Measurements from ENCODE around the gene FAM177B. TPM values are rescaled to one million over a fixed set of nuclear protein-coding genes. Genes with fewer than 3 reads are reported as not detected.

Gene FAM177B
- total and polyA plus RNA-seq, 8 donors, result 0.28 to 1.2 (median 0.49) TPM; not detected in 2

DNA sequence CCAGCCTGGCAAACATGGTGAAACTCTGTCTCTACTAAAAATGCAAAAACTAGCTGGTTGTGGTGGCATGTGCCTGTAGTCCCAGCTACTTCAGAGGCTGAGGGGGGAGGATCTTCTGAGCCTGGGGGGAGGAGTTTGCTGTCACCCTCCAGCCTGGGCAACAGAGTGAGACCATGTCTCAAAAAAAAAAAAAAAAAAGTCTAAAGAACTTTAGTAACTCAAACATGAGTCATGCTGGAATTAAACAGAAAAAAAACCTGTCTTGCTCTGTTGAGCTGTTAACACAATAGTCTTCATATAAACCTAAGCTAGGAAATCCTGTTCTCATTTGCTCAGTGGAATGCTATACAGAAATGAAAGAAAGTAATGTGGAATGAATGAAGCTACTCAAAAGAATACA lies 61.1 kb downstream of the FAM177B start:
- ATAC-seq (peak; percentile 78), DNase-seq (no peak)
- no peaks in the 10 kb centered on the region for H3K9me3 ChIP-seq
- TF ChIP-seq, protein P1, sequence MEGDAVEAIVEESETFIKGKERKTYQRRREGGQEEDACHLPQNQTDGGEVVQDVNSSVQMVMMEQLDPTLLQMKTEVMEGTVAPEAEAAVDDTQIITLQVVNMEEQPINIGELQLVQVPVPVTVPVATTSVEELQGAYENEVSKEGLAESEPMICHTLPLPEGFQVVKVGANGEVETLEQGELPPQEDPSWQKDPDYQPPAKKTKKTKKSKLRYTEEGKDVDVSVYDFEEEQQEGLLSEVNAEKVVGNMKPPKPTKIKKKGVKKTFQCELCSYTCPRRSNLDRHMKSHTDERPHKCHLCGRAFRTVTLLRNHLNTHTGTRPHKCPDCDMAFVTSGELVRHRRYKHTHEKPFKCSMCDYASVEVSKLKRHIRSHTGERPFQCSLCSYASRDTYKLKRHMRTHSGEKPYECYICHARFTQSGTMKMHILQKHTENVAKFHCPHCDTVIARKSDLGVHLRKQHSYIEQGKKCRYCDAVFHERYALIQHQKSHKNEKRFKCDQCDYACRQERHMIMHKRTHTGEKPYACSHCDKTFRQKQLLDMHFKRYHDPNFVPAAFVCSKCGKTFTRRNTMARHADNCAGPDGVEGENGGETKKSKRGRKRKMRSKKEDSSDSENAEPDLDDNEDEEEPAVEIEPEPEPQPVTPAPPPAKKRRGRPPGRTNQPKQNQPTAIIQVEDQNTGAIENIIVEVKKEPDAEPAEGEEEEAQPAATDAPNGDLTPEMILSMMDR (IDR thresholded peaks at IDR 0.05), result no peak
- intact Hi-C loops (cut with DNase I), result loop anchor here (10.0 kb wide), 2 partner anchors 287 to 327 kb away; no protein-coding TSS in a partner anchor
- H3K27me3 ChIP-seq, result no peaks in the 10 kb centered on the region
- no peak overlapping the region for H3K4me3 ChIP-seq
- no peaks in the 10 kb centered on the region for H3K36me3 ChIP-seq
- no peak overlapping the region for H3K27ac ChIP-seq
- peaks cover 0 to 8% of the 10 kb centered on the region in 2 donors for H3K4me1 ChIP-seq

DNA sequence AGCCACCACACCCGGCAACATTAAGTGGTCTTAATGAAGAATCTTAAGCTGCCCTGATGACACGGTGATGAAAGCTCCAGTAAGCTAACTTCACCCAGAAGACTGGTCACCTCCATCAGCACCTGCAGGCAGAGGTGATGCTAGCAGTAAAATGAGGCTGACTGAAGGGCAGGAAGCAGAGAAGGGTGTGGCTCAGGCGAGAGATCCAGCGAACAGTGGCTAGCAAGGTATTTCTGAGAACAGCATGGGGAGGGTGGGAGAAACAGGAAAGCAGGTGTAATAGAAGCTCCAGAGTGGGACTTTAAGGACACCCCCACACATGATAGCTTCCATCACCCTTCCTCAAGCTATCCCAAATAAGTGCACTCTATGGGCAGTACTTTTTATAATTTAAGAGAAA lies 62.0 kb downstream of the FAM177B start:
- TF ChIP-seq, protein P1 (IDR thresholded peaks at IDR 0.05), result no peak

More for the DNA sequence above, 62.0 kb downstream of the FAM177B start:
- peaks cover 0 to 8% of the 10 kb centered on the region in 2 donors for H3K4me1 ChIP-seq
- ATAC-seq (no peak), DNase-seq (no peak)
- H3K27me3 ChIP-seq, result no peaks in the 10 kb centered on the region
- H3K36me3 ChIP-seq, result no peaks in the 10 kb centered on the region
- H3K4me3 ChIP-seq, result no peak overlapping the region
- no peaks in the 10 kb centered on the region for H3K9me3 ChIP-seq
- intact Hi-C loops (cut with DNase I), result loop anchor here (10.0 kb wide), 2 partner anchors 286 to 326 kb away; no protein-coding TSS in a partner anchor
- no peak overlapping the region for H3K27ac ChIP-seq

Other genes starting within 250 kb of the FAM177B start
- gene HHIPL2, start 189.1 kb upstream of the FAM177B start, total RNA-seq, result under 1 TPM in 1 of 2 donors, not detected in 1; 0.58 TPM
- 1 to 10 TPM in 2 of 6 donors, under 1 TPM in 4; 0.50 to 1.5 (median 0.70) TPM for gene HHIPL2, start 189.1 kb upstream of the FAM177B start, polyA plus RNA-seq (ENCODE audit: insufficient read length in 6 of 6)
- 1 to 10 TPM; 6.1 to 9.8 TPM for gene TAF1A, start 147.3 kb upstream of the FAM177B start, total RNA-seq
- gene TAF1A, start 147.3 kb upstream of the FAM177B start, polyA plus RNA-seq (ENCODE audit: insufficient read length in 6 of 6), result 10 to 100 TPM; 17.1 to 23.2 (median 19.9) TPM
- 10 to 100 TPM; 62.0 to 62.3 TPM for gene MIA3, start 119.1 kb upstream of the FAM177B start, total RNA-seq
- 10 to 100 TPM; 76.2 to 94.5 (median 86.5) TPM for gene MIA3, start 119.1 kb upstream of the FAM177B start, polyA plus RNA-seq (ENCODE audit: insufficient read length in 6 of 6)
- gene AIDA, start 24.7 kb upstream of the FAM177B start, total RNA-seq, result 10 to 100 TPM; 91.6 to 94.5 TPM
- gene AIDA, start 24.7 kb upstream of the FAM177B start, polyA plus RNA-seq (ENCODE audit: insufficient read length in 6 of 6), result 10 to 100 TPM; 71.8 to 96.7 (median 84.5) TPM
- 10 to 100 TPM; 47.2 to 52.6 TPM for gene BROX, start 24.6 kb upstream of the FAM177B start, total RNA-seq
- 10 to 100 TPM; 41.4 to 52.1 (median 46.3) TPM for gene BROX, start 24.6 kb upstream of the FAM177B start, polyA plus RNA-seq (ENCODE audit: insufficient read length in 6 of 6)
- 10 to 100 TPM; 17.2 to 23.9 TPM for gene DISP1, start 77.8 kb downstream of the FAM177B start, total RNA-seq
- 10 to 100 TPM; 18.7 to 21.9 (median 20.5) TPM for gene DISP1, start 77.8 kb downstream of the FAM177B start, polyA plus RNA-seq (ENCODE audit: insufficient read length in 6 of 6)

All from left lung (tissue), 10 donors.